Stimulated activated CD4-positive, alpha-beta T cell treated with anti-CD3 and anti-CD28 coated beads, Interleukin-4, amount 100 ng/mL, for 24 hours (primary cell): ENCODE results near the gene PLA2G4D.

ENCODE experiments used
- DNase-seq: peaks from one replicate; pipeline ENCODE4 v3.0.0-alpha.2; 2020

The PLA2G4D gene

GRCh38 chr15:42090370-42090769 lies 4.0 kb downstream of the PLA2G4D start:
- DNase-seq: no peak

DNA sequence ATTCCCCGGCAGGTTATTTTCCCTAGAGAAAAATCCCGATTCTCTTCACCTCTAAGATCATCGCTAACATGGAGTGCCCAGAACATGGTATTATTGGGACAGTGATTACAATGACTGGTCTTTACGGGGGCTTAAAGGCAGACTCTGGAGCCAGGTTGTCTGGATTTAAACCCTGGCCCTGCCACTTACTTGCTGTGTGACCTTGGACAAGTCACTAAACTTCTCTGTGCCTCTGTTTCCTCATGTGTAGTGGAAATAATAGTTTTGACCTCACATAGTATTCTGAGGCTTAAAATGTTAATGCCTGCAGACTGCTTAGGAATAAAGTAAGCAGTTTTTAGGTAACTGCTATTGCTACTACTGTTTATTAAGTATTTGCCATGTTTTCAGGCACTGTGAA lies 4.4 kb downstream of the PLA2G4D start:
- DNase-seq: no peak

DNA sequence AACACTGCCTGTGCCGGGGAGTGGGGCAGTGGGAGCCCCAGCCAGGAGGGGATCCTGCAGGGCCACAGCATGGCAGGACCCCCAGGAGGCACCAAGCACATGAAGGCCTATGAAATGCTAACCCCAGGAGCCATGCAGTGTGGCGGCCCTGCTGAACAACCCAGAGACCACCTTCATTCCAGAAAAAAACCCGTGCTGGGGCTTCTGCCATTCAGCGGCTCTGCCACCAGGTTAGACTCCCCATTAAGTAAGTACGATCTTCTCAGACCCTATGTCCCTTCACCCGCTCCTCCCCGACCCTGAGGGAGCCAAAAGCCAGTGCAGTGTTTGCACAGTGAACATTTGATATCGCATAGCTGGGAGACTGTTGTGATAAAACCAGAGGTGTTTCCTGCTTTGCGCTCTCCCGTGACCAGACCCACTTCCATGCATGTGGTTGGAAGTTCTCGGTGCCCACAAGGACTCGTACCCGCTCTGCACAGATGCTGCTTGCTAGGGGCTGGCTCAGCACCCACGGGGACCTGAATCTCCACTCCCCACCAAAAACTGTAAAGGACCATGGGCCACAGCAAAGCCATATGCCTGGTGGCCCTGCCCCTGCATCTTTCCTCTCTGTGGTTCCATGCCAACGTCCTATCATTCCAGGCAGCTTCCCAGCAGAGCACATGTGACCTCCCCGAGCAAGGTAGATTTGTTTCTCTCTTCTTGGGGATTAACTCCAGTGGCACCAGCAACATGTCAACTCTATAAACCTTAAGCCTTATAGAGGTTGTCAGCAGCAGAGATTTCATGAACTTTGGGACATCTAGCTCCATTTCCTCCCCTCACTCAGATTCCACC lies 5.3 kb downstream of the PLA2G4D start:
- DNase-seq: no peak

DNA sequence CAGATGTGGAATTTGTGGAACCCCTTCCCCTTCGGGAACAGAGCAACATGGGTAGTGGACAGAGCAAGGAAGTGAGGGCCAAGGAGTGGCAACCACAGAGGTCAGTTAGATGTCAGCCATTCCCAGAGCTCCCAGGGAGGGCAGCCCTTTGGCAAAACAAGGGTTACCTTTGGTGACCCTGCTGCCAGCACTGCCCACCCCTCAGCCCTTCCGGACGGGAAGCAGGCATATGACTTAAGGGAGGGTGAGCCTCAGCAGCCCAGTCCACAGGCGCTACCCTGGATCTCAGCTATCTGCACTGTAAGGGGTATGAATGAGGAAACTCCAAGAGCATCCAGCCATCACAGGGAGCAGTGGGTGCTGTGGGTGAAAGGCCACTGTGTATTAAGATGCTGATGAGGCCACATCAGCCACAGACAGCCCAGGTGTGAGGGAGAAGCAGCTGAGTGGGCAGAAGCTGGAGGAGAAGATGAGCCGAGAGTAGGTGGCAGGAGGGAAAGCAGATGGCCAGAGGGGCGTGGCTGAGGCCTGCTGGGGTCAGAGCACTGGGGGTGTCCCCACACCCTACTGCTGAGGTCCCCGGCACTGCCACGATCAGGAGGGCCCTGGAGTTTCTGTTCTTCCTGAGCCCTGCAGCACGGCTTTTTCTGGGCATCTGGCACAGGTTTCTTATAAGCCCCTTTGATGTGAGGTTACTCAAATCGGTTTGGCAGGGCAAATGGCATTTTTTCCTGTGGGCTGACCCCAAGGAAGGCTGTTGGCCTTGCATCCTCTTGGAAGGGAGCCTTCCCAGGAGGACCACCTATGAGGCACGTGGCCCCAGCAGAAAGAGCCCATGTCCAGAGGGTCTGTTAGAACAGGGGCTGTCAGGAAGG lies 6.2 kb downstream of the PLA2G4D start:
- DNase-seq: no peak

GRCh38 chr15:42087460-42087859 lies 6.9 kb downstream of the PLA2G4D start:
- DNase-seq: no peak

GRCh38 chr15:42085721-42086120 lies 8.6 kb downstream of the PLA2G4D start:
- no peak for DNase-seq

DNA sequence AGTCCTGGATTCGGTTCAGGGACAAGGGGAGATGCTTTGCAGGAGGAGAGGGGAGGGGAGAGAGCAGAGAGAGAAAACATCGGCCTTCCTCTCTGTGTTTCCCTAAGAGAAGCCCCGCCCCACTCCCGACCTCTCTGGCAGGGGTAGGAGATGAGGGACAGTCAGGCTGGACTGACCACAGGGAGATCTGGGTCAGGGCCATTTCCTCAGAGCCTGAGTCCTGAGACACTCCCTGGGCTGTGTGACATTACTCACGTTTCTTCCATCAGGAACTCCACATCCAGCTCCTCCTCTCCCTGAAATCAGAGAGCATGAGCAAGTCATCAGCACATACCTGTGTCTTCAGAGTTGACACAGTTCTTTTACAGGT lies 9.1 kb downstream of the PLA2G4D start:
- DNase-seq: no peak

DNA sequence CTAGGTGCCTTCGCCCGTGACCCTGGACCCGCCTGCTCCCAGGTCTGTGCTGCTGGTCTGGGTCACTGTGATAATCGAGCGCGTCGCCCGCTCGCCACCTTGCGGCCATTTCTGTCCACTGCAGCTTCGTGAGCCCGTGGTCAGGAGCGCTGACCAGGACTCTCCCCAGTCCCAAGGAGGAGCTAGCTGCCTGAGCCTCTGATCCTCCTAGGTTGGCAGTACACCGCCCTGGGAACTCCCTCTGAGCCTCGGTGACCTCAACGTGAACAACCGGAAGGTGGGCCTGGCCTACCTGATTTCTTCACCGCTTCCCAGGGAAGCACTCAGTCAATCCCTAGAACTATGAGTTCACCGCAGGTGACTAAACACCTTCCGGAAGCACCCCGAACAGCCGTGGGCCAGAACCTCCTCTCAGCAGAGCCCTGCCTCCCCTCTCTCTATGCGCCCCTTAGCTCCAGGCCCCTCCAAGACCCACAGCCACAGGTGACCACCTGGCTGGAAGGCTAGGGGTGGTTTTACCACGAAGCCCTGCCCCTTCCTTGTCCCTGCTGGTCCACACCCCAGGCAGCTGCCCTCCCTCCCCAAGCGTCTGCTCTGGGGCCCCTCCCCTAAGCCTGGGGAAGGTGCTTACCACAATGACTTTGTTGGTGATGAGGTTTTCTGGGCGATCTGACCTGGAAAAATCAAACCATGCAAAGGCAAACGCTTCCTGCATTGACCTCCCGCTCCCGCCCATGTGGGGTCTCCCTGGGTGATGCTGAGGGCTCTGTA lies 9.7 kb downstream of the PLA2G4D start:
- DNase-seq: peak; percentile 48

- DNase-seq: no peak
Observed at GRCh38 chr15:42083916-42084315, 10.4 kb downstream of the PLA2G4D start.

DNA sequence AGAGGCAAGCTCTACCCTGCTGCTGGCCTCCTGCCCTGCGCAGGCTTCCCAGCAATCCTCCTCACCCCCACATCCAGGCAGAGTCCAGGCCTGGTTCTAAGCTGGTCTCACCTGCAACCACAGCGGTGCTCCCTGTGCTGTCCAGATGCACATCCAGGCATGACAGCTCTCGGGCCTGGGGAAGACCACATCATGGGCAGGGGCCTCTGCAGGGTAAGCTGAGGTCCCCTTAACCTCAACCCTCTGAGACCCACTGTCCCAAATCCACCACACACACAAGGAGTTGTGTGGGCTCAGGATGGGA lies 10.8 kb downstream of the PLA2G4D start:
- no peak for DNase-seq

DNA sequence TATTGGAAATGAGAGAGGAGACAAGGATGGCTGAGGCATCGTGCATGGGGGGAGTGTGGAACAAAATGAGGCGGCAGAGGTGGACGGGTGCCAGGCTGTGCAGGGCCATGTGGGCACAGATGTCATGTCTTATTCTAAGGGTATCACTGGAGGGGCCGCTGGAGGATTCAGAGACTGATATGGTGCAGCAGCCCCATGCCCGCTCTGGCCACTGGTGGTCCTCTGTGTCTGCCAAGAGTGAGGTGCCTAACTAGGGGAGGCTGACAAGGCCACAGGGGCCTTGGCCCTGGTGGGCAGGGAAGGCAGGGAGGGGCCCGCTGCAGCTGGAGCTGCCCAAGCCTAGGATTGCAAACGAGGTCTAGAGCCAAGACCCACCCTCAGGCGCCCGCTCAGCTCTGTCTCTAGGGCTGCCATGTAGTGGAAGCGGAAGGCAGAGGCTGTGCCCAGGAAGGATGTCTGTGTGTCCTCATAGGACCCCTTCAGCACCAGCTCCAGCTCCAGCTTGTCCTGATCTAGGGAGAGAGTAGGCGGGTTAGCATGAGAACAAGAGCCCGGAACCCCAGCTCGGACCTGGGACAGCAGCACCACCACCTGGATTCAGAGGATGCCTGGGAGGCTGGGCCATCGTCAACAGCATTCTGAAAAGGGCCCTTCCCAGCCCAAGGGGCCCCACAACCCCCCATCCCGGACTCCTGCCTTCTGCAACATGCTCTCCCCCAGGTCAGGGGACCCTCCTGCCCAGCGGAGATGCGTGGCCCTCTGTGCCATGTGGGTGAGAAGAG lies 11.3 kb downstream of the PLA2G4D start:
- DNase-seq: no peak

GRCh38 chr15:42082141-42082540 lies 12.2 kb downstream of the PLA2G4D start:
- no peak for DNase-seq

- DNase-seq: no peak
Observed at GRCh38 chr15:42080919-42081830, 13.2 kb downstream of the PLA2G4D start.

DNA sequence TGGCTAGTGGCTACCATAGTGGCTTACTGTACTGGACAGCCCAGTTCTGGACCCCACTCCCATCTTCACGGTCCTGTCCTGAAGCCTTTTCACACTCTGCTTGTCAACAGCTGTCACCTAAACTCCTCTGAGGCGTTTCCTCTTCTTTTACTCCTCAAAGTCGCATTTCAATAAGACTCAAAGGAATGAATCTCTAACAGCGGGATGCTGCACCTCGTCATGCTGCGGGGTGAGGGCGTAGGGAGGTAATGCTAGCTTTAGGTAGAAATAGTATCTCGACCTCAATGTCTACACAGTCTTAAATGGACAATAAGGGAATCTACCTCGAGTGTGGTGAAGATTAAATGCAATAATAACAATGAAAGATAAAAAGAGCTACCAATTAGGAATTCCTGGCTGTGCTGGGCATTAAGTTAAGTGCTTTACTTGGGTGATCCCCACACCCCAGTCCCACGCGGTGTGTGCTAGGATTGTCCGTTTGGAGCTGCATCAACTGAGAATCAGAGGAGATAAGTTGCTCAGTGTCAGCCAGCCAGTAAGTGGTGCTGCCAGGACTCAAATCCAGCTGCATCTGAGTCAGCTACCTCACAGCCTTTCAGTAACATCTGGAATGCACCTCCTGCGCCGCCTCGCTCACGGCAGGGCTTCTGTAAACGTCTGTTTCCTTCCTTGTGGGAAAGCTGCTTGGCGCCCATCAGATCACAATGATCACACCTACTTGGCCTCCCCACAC lies 14.0 kb downstream of the PLA2G4D start:
- DNase-seq: no peak

DNA sequence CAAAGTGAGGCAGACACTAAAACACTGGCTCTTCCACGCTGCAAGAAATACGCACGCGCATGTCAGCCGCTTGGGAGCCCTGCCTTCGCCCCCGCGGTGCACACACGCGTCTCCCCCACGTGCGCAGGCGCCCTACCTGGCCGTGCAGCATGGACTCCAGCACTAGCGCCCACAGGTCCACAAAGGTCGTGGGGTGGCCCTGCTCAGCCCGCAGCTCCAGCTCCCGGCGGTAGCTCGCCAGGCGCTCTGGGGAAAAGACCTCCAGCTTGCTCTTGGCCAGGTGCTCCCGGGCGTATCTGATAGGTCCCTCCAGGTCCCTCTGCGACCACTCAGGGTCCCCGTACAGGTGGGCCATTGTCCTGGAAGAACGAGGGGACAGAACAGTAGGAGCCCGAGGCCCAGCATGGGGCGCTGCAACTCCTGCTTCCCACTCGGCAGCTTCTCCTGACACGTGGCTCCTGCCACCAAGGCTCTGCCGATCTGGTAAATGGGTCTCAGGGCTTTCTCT lies 14.9 kb downstream of the PLA2G4D start:
- DNase-seq: no peak

- DNase-seq: no peak
Observed at GRCh38 chr15:42078903-42079302, 15.5 kb downstream of the PLA2G4D start.

DNA sequence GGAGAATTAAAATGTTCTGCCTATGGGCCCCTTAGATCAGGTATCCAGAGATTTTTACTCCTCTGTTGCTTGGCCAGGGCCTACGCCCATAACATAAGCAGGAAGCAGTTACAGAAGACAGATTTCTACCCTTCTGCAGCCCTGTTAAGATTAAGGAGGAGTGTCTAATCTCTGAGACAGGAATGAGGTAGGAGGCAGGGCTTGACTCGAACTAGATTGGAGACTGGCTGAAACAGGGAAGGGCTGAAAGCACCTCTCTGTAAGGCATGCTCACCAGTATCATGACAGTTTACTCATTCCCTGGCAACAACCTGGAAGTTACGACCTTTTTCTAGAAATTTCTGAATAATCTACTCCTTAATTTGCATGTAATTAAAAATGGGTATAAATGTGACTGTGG lies 16.7 kb downstream of the PLA2G4D start:
- no peak for DNase-seq

DNA sequence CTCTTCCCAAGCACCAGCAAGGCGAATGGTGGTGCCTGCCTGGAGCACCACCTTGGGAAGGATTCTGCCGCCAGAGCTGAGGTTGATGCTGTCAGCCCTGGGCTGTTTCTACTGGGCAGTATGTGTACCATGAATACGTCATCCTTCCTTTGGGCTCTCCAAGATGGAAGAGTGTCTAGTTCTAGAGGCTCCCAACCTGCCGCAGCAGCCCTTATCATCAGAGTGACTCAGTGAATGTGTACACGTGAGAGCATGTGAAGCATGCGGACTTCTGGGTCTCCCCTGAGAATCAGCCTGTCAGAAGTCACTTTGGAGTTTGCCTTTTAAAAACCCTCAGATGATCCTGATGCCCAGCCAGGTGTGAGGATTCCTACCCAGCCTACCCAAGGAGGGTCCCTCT lies 20.9 kb downstream of the PLA2G4D start:
- DNase-seq: no peak

GRCh38 chr15:42072141-42072685 lies 22.1 kb downstream of the PLA2G4D start:
- peak; percentile 0 for DNase-seq

- DNase-seq: no peak
Observed at GRCh38 chr15:42071717-42072116, 22.6 kb downstream of the PLA2G4D start.
